ENCODE results near the gene KRTAP1-5.
"Not testable (repeated sequence)": the region's sequence is repeated elsewhere in the genome, so short reads cannot be mapped to it uniquely, and the experiment has no call there.

Gene KRTAP1-5

DNA sequence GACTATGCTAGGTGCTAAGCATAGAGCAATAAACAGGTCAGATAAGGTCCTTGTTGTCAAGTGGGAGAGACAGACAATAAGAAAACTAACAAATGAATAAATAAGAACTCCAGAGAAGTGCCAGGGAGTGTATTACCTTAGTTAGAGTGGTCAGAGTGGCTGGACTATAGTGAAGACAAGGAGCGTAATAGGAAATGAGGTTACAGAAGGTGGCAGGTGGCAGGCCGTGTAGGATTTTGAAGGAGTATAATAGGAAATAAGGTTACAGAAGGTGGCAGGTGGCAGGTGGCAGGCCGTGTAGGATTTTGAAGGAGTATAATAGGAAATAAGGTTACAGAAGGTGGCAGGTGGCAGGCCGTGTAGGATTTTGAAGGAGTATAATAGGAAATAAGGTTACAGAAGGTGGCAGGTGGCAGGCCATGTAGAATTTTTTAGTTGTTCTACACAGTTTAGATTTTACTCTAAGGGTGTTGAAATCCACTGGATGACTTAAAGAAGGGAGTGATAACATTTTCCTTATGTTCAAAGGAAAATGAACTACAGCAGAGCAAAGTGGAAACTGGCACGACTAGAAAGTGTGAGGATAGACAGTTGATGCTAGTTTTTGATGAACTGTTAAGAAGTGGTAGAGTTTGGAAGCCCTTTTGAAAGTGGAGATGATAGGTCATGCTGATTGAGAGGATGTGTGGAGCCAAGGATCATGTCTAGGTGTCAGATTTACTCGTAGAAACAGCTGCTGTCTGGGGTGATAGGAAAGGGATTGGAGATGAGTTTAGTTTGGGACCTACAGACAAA is 14.5 kb downstream of the KRTAP1-5 start:
- H3K4me3 ChIP-seq (ENCODE audit: low read length): no peak overlapping the region
- no peak for DNase-seq (ENCODE audit: low read depth, low spot score)

GRCh38 chr17:41010441-41010840 is 16.6 kb downstream of the KRTAP1-5 start:
- H3K4me3 ChIP-seq (ENCODE audit: low read length): no peak overlapping the region
- DNase-seq (ENCODE audit: low read depth, low spot score): no peak

DNA sequence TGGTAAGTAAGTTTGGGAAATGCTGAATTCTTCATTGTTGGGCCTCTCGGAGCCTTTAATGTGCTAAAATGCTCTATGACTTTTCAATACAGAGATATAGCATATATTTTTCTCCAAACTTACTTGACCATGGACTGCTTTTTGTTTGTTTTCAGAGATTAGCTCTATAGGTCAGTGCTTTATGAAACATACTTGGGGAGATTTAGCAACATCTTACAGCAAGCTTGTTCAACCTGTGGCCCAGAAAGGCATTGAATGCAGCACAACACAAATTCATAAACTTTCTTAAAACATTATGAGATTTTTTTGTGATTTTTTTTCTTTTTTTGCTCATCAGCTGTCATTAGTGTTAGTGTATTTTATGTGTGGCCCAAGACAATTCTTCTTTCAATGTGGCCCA is 17.1 kb downstream of the KRTAP1-5 start:
- H3K4me3 ChIP-seq (ENCODE audit: low read length): no peak overlapping the region
- DNase-seq (ENCODE audit: low read depth, low spot score): no peak

DNA sequence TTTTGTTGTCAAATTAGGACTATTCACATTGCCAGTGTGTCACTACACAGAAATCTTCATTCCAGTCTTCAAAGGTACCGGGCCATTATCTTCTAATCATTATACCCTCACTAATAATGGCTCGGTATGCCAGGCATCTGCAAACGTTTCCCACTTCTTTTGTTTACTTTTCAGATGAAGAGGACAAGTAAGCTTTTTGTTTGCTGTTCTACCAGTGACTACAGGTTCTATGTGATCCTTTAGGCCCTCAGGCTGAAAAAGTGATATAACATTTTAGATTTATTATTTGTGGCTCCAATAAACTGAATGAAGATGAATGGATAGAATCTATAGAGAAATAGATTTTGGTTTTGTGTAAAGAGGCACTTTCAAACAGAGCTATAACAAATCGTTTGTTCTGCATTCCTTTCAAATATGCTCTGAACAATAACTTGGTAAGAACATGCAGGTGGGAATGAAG is 17.7 kb downstream of the KRTAP1-5 start:
- DNase-seq (ENCODE audit: low read depth, low spot score): no peak
- no peak overlapping the region for H3K4me3 ChIP-seq (ENCODE audit: low read length)

GRCh38 chr17:41008811-41009210 is 18.2 kb downstream of the KRTAP1-5 start, which contains the start of gene KRTAP3-1:
Gene KRTAP3-1 (minus strand): TSS chr17:41009128. CDS start chr17:41009074, 54 bp downstream.
- DNase-seq (ENCODE audit: low read depth, low spot score): no peak
- H3K4me3 ChIP-seq (ENCODE audit: low read length): no peak within 1 kb of the TSS

- no peak overlapping the region for H3K4me3 ChIP-seq (ENCODE audit: low read length)
- DNase-seq (ENCODE audit: low read depth, low spot score): no peak
Observed at GRCh38 chr17:41004397-41004796, 22.6 kb downstream of the KRTAP1-5 start.

DNA sequence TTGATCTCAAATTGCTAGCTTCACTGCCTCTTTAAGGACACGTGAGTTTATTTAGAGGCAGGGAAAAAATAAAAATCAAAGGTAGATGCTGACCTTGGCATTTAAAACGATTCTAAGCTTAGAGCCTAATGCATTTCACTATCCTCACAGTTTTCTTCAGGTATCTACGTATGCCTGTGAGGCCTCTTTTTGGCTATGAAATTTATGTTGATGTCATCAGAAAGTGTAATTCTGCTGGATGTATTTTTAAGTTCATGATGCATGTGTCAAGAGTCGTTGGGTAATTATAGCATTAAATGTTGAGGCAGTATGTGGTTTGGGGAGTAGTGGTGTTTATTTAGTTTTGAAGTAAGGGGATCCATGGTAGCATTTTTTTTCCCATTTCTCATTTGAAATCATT is 23.1 kb downstream of the KRTAP1-5 start:
- DNase-seq (ENCODE audit: low read depth, low spot score): no peak
- no peak overlapping the region for H3K4me3 ChIP-seq (ENCODE audit: low read length)

GRCh38 chr17:41002814-41003213 is 24.2 kb downstream of the KRTAP1-5 start:
- no peak for DNase-seq (ENCODE audit: low read depth, low spot score)
- no peak overlapping the region for H3K4me3 ChIP-seq (ENCODE audit: low read length)

- no peak overlapping the region for H3K4me3 ChIP-seq (ENCODE audit: low read length)
- DNase-seq (ENCODE audit: low read depth, low spot score): no peak
Observed at GRCh38 chr17:41001795-41002194, 25.2 kb downstream of the KRTAP1-5 start.

DNA sequence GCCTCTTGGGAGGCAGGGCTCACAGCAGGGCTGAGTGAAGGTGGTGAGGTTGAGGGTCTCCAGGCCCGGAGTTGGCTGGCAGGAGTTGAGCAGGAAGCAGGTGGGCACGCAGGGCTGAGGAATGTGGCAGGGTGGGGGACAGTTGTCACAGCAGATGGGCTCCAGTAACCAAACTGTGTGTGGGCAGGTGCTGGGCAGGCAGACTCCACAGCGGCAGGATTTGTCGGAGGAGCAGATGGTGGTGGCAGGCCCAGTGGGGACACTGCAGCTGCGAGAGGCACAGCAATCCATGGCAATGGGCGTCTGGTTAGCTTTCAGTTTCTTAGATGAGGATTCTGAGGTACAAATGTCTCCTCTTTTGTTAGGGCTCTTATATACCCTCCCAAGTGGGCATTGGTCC is 27.4 kb downstream of the KRTAP1-5 start, which contains the start of gene KRTAP3-2:
TSS of gene KRTAP3-2 (minus strand) at position 344 of the 400 bp plus-strand sequence. CDS start at position 291, 53 bp downstream.
- not testable (repeated sequence) for H3K4me3 ChIP-seq (ENCODE audit: low read length); DNase-seq (ENCODE audit: low read depth, low spot score)

GRCh38 chr17:40997361-40997760 is 29.6 kb downstream of the KRTAP1-5 start:
- no peak for DNase-seq (ENCODE audit: low read depth, low spot score)
- H3K4me3 ChIP-seq (ENCODE audit: low read length): no peak overlapping the region

- no peak for DNase-seq (ENCODE audit: low read depth, low spot score)
- no peak overlapping the region for H3K4me3 ChIP-seq (ENCODE audit: low read length)
Observed at GRCh38 chr17:40996829-40997228, 30.2 kb downstream of the KRTAP1-5 start.

- DNase-seq (ENCODE audit: low read depth, low spot score): no peak
- H3K4me3 ChIP-seq (ENCODE audit: low read length): no peak overlapping the region
Observed at GRCh38 chr17:40995116-40995515, 31.9 kb downstream of the KRTAP1-5 start.

DNA sequence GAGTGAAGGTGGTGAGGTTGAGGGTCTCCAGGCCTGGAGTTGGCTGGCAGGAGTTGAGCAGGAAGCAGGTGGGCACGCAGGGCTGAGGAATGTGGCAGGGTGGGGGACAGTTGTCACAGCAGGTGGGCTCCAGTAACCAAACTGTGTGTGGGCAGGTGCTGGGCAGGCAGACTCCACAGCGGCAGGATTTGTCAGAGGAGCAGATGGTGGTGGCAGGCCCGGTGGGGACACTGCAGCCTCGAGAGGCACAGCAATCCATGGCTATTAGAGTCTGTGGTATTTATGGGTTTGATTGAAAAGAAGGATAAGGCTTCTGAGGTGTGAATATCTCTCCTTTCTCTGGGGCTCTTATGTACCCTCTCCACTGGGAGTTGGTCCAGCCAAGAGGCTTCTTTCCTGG is 33.2 kb downstream of the KRTAP1-5 start, which contains the start of gene KRTAP3-3:
TSS of gene KRTAP3-3 (minus strand) at position 326 of the 400 bp plus-strand sequence. CDS start at position 259, 67 bp downstream.
- no peak for DNase-seq (ENCODE audit: low read depth, low spot score)

GRCh38 chr17:40993084-40993483 is 33.9 kb downstream of the KRTAP1-5 start:
- no peak overlapping the region for H3K4me3 ChIP-seq (ENCODE audit: low read length)
- no peak for DNase-seq (ENCODE audit: low read depth, low spot score)

More for the DNA sequence above, 33.2 kb downstream of the KRTAP1-5 start, which contains the start of gene KRTAP3-3:
- H3K4me3 ChIP-seq (ENCODE audit: low read length): no peak within 1 kb of the TSS

- no peak overlapping the region for H3K4me3 ChIP-seq (ENCODE audit: low read length)
- DNase-seq (ENCODE audit: low read depth, low spot score): no peak
Observed at GRCh38 chr17:40992666-40993065, 34.3 kb downstream of the KRTAP1-5 start.

GRCh38 chr17:40986920-40987319 is 40.1 kb downstream of the KRTAP1-5 start:
- DNase-seq (ENCODE audit: low read depth, low spot score): no peak
- H3K4me3 ChIP-seq (ENCODE audit: low read length): no peak overlapping the region

DNA sequence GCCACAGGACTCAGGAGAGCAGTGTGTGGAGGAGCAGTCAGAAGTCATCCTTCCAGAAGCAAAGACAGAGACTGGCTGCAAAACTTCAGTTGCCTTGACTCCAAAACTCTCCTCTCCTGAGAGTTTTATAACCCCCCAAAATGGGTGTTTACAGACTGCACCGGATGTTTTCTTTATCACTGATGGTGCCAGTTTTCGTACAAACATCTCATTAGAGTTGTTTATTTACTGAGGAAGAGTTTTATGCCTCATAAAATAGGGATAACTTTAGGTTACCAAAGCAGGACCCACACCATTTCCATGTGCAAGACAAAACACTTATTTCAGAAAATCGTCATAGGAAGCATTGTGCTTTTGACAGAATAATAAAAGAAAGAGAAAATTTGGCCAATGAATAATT is 42.8 kb downstream of the KRTAP1-5 start, which contains the start of gene KRT40:
TSS of gene KRT40 (minus strand) at position 101 of the 400 bp plus-strand sequence. CDS start at position 48, 53 bp downstream.
- H3K4me3 ChIP-seq (ENCODE audit: low read length): no peak within 1 kb of the TSS
- no peak for DNase-seq (ENCODE audit: low read depth, low spot score)

DNA sequence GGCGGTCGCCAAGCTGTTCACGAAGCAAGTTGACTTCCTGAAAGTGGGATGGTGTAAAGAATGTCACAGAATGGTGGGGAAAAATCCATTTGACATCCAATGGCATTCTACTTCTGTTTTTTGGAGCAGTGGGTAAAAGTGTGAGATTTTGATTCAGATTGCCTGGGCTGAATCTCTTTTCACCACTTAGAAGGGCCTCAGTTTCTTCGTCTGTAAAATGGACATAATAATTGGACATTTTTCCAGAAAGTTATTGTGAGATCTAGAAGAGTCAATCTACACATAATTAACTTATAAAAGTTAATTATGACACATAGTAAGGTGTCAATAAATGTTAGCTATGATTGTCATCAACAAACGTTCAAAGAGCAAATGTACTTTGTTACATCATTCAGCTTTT is 45.9 kb downstream of the KRTAP1-5 start:
- no peak for DNase-seq (ENCODE audit: low read depth, low spot score)
- no peak overlapping the region for H3K4me3 ChIP-seq (ENCODE audit: low read length)

DNA sequence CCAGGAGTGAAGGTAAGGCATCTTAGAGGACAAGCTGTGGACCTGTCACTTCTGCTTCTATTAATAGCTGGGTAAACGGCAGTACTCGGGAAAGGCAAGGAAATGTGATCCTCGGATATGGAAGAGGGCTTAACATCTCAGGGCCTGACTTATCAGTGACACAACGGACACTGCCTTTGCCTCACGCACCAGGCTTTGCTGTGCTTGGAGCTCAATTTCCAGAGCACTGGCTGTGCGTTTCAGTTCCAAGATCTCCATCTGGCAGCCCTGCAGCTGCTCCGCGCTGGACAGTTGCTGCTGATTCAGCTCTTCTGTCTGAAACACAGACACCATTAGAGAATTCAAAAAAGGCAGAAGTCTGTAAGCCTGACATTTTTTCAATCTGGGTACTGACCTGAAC is 46.4 kb downstream of the KRTAP1-5 start:
- DNase-seq (ENCODE audit: low read depth, low spot score): no peak
- no peak overlapping the region for H3K4me3 ChIP-seq (ENCODE audit: low read length)

Measured in Jurkat, Clone E6-1 (cell line).